Suprapubic skin (tissue), 3 donors: ENCODE measurements around the gene DES.

Source experiments
- CTCF ChIP-seq, 2 donors: fragments of 200-600 bp in 1 of 2; fragments of 450-650 bp in 1 of 2; sonication (generic) in 1 of 2; IDR thresholded peaks; one replicate each; pipeline ENCODE4 v1.5.1; 2016 to 2019; ENCODE audit warnings: antibody characterized with exemption in 2 of 2, mild to moderate bottlenecking in 1 of 2, moderate library complexity in 1 of 2
- POLR2A ChIP-seq, 2 donors: fragments of 450-650 bp; IDR thresholded peaks; one replicate each; pipeline ENCODE4 v1.6.1; 2017; ENCODE audit warnings: antibody characterized with exemption in 2 of 2, mild to moderate bottlenecking in 2 of 2, moderate library complexity in 2 of 2

GRCh38 chr2:219417374-219417773 lies 803 bp upstream of the DES start:
- TF ChIP-seq CTCF (IDR thresholded peaks at IDR 0.05) (no peak), POLR2A (IDR thresholded peaks at IDR 0.05) (no peak)
